MCF 10A (cell line): ENCODE measurements around the gene ANK2. TPM values are rescaled to one million over a fixed set of nuclear protein-coding genes. Genes with fewer than 3 reads are reported as not detected.
"Not testable (repeated sequence)": the region's sequence is repeated elsewhere in the genome, so short reads cannot be mapped to it uniquely, and the experiment has no call there.

Source experiments
- BruUV-seq: library from RNA; stranded (reverse); fragments of 400-500 nt; replicated peaks from 2 replicates; lab custom pipeline; 2021; lab: Mats Ljungman, UMichigan
- CTCF ChIA-PET: fragments of 300-600 bp; sonication (Branson Sonifier 250); formaldehyde crosslinking; extraction: SDS; loops from one replicate; lab custom pipeline; 2021; ENCODE audit warnings: antibody characterized with exemption, inconsistent platforms; lab: Yijun Ruan, JAX
- POLR2A ChIA-PET: fragments of 300-600, 350-650 bp; sonication (Branson Sonifier 250); formaldehyde crosslinking; extraction: SDS; loops from one replicate; lab custom pipeline; 2020; ENCODE audit warnings: antibody characterized with exemption, inconsistent platforms; lab: Yijun Ruan, JAX
- DNase-seq: peaks from one replicate; pipeline ENCODE4 v3.0.0-alpha.2; 2018; ENCODE audit not compliant: unreplicated experiment
- H3K27ac Mint-ChIP-seq: one replicate; pipeline ENCODE4 v1.8.0; 2022; ENCODE audit warnings: mild to moderate bottlenecking, low read depth, mixed read lengths; ENCODE audit not compliant: unreplicated experiment
- H3K27me3 Mint-ChIP-seq: one replicate; pipeline ENCODE4 v1.8.0; 2022; ENCODE audit warnings: mixed read lengths; ENCODE audit not compliant: insufficient read depth, unreplicated experiment
- H3K36me3 Mint-ChIP-seq: one replicate; pipeline ENCODE4 v1.8.0; 2022; ENCODE audit warnings: mild to moderate bottlenecking, moderate library complexity, mixed read lengths; ENCODE audit not compliant: insufficient read depth, unreplicated experiment
- H3K4me1 Mint-ChIP-seq: one replicate; pipeline ENCODE4 v1.8.0; 2022; ENCODE audit warnings: mixed read lengths; ENCODE audit not compliant: insufficient read depth, unreplicated experiment
- H3K4me3 Mint-ChIP-seq: one replicate; pipeline ENCODE4 v1.8.0; 2022; ENCODE audit warnings: mild to moderate bottlenecking, moderate library complexity, mixed read lengths; ENCODE audit not compliant: unreplicated experiment
- H3K9me3 Mint-ChIP-seq: one replicate; pipeline ENCODE4 v1.8.0; 2022; ENCODE audit warnings: mixed read lengths; ENCODE audit not compliant: unreplicated experiment
- intact Hi-C: fragments of 100-400 bp; cut with micrococcal nuclease; formaldehyde crosslinking; loops from 2 replicates; pipeline ENCODE4 v1.14.1; 2022
- total RNA-seq: library from RNA; stranded (reverse); gene quantifications from 2 replicates; pipeline ENCODE4 v1.2.3, GENCODE V29; 2022
- TF ChIP-seq, protein P1 (sequence below): fragments of 200-600 bp; IDR thresholded peaks from one replicate; pipeline ENCODE4 v1.8.0; 2022; ENCODE audit warnings: antibody characterized with exemption, mild to moderate bottlenecking; ENCODE audit not compliant: unreplicated experiment

The ANK2 gene
- total RNA-seq, 1 experiment from 2014 or later, result 37.4 TPM

DNA sequence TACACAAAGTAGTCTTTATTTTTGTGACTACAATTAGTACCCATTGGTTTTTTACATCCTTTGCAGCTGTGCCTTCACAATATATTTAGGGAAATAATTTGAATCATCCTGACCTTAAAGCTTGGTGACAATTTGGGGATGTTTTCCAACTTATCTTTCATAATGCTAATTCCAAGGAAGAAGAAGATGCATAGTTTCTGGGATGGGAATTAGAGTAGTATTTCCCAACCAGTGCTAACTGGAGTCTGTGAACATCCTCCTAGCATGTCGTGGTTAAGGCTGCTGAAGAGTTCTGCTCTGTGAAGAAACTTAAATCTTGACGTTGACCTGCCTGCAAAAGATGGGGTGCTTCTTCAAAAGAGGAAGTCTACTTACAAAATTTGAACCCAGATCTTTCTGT, 173.5 kb downstream of the ANK2 start:
- intact Hi-C loops, result no loop called here
- no peak for DNase-seq
- Mint-ChIP-seq H3K27me3 (no peaks in the 10 kb centered on the region), H3K4me3 (no peak overlapping the region), H3K36me3 (no peaks in the 10 kb centered on the region), H3K9me3 (no peaks in the 10 kb centered on the region), H3K27ac (no peak overlapping the region), H3K4me1 (no peaks in the 10 kb centered on the region)
- BruUV-seq, result no TSS peak
- ChIA-PET CTCF (no interaction called here), POLR2A (no interaction called here)
- TF ChIP-seq, protein P1, sequence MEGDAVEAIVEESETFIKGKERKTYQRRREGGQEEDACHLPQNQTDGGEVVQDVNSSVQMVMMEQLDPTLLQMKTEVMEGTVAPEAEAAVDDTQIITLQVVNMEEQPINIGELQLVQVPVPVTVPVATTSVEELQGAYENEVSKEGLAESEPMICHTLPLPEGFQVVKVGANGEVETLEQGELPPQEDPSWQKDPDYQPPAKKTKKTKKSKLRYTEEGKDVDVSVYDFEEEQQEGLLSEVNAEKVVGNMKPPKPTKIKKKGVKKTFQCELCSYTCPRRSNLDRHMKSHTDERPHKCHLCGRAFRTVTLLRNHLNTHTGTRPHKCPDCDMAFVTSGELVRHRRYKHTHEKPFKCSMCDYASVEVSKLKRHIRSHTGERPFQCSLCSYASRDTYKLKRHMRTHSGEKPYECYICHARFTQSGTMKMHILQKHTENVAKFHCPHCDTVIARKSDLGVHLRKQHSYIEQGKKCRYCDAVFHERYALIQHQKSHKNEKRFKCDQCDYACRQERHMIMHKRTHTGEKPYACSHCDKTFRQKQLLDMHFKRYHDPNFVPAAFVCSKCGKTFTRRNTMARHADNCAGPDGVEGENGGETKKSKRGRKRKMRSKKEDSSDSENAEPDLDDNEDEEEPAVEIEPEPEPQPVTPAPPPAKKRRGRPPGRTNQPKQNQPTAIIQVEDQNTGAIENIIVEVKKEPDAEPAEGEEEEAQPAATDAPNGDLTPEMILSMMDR, result no peak

DNA sequence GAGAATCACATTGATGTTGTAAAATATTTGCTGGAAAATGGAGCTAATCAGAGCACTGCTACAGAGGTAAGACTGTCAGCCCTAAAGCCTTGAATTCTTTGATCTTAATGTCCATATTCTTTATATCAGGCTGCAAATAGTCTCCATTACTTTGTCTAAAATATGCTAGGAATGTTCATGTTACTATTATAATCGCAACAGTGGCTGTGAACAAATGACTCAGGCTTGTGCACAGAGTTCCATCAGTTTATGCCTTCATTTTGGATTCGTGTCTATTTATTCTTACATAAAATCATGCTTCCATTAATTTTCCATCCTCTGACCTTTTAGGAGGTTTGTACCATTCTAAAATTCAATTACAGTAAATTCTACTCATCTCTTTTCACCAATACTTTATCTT, 182.7 kb downstream of the ANK2 start:
- H3K4me1 Mint-ChIP-seq, result peaks cover 6% of the 10 kb centered on the region
- ChIA-PET POLR2A (no interaction called here), CTCF (no interaction called here)
- no peak overlapping the region for H3K4me3 Mint-ChIP-seq
- no peak for DNase-seq
- intact Hi-C loops, result no loop called here
- BruUV-seq, result no TSS peak
- H3K27me3 Mint-ChIP-seq, result no peaks in the 10 kb centered on the region
- no peak overlapping the region for H3K27ac Mint-ChIP-seq
- no peaks in the 10 kb centered on the region for H3K9me3 Mint-ChIP-seq
- no peaks in the 10 kb centered on the region for H3K36me3 Mint-ChIP-seq
- TF ChIP-seq, protein P1, result no peak

DNA sequence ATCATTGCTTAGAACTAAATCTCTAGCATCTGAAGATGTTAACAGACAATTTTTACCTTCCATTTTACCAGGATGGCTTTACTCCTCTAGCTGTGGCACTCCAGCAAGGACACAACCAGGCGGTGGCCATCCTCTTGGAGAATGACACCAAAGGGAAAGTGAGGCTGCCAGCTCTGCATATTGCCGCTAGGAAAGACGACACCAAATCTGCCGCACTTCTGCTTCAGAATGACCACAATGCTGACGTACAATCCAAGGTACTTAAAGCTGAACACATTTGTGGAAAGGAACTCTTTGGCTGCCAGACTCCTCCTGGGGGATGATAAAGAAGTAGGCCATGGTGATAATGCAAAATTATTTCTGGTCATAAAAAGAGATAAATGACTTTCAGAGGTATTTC, 187.5 kb downstream of the ANK2 start:
- no peak overlapping the region for H3K4me3 Mint-ChIP-seq
- no peaks in the 10 kb centered on the region for H3K36me3 Mint-ChIP-seq
- no peak for DNase-seq
- peaks cover 6% of the 10 kb centered on the region for H3K4me1 Mint-ChIP-seq
- no peaks in the 10 kb centered on the region for H3K27me3 Mint-ChIP-seq
- ChIA-PET POLR2A (no interaction called here), CTCF (no interaction called here)
- H3K27ac Mint-ChIP-seq, result no peak overlapping the region
- intact Hi-C loops, result no loop called here
- no peaks in the 10 kb centered on the region for H3K9me3 Mint-ChIP-seq
- TF ChIP-seq, protein P1, result no peak
- no TSS peak for BruUV-seq

DNA sequence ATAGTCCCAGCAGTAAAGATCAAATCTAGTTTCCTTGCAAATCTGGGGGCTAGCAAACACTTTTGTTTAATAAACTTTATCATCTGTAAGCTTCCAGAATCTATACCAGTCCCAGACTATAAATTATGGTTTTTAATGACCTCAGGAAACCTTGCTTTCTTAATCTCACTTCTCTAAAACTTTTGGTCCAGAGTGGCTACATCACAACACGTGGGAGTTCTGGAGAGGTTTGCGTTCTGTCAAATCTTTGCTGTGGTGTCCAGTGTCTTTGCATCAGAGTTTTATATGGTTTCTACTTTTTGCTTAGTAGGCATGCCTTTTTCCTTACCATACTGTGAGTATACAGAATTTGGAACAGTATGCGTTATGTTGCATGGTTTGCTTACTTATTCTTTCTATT, 193.9 kb downstream of the ANK2 start:
- intact Hi-C loops, result no loop called here
- Mint-ChIP-seq H3K36me3 (no peaks in the 10 kb centered on the region), H3K27ac (no peak overlapping the region), H3K4me1 (no peaks in the 10 kb centered on the region), H3K27me3 (no peaks in the 10 kb centered on the region), H3K9me3 (no peaks in the 10 kb centered on the region), H3K4me3 (no peak overlapping the region)
- no peak for DNase-seq
- ChIA-PET CTCF (no interaction called here), POLR2A (no interaction called here)
- BruUV-seq, result no TSS peak
- TF ChIP-seq, protein P1, result no peak

DNA sequence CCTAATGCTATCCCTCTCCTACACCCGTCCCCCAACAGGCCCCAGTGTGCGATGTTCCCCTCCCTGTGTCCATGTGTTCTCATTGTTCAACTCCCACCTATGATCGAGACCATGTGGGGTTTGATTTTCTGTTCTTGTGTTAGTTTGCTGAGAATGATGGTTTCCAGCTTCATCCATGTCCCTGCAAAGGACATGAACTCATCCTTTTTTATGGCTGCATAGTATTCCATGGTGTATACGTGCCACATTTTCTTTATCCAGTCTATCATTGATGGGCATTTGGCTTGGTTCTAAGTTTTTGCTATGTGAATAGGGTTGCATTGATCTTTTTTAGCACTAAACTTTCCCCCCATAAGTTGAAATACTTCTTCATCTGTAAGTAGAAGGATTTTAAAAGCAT, 195.3 kb downstream of the ANK2 start:
- BruUV-seq, H3K27ac Mint-ChIP-seq, H3K9me3 Mint-ChIP-seq, H3K4me3 Mint-ChIP-seq, DNase-seq, intact Hi-C loops, H3K27me3 Mint-ChIP-seq, H3K36me3 Mint-ChIP-seq, H3K4me1 Mint-ChIP-seq, POLR2A ChIA-PET: not testable (repeated sequence)
- CTCF ChIA-PET, result interaction anchor here (0.6 kb wide), 1 partner anchor 23 kb away, joined by 4 read pairs; no protein-coding TSS in a partner anchor
